Uterus (tissue), 2 donors: Measurements from ENCODE around the gene LRRC72.

Experiments
- POLR2A ChIP-seq, 2 donors: fragments of 450-650 bp; IDR thresholded peaks; one replicate each; pipeline ENCODE4 v1.6.1; 2016; ENCODE audit warnings: antibody characterized with exemption in 2 of 2, mild to moderate bottlenecking in 1 of 2, moderate library complexity in 1 of 2
- TF ChIP-seq, protein P1 (sequence below), 4 experiments: fragments of 200-600 bp in 2 of 4; fragments of 450-650 bp in 2 of 4; sonication (generic) in 2 of 4; IDR thresholded peaks; one replicate each; pipeline ENCODE4 v1.5.1; 2016 to 2019; ENCODE audit warnings: antibody characterized with exemption in 4 of 4, mild to moderate bottlenecking in 2 of 4, moderate library complexity in 1 of 4

DNA sequence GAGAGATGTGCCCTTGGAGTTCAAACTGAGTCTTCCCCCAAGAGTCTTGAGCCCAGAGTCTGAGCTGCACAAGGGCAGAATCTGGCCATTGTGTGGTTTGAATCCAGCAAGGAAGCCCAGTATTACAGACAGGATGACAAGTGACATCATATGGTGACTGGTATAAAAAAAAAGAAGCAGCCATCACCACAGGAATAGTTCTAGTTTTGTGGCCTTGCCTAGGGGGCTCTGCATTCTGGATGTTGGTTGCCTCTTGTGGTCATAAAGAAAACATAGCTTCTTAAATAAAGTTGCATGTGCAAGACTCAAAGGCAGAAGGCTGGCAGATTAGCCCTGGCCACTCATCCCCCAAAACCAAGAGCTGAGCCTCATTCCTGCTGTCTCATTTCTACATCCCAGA, 16.8 kb upstream of the LRRC72 start:
- TF ChIP-seq, protein P1, sequence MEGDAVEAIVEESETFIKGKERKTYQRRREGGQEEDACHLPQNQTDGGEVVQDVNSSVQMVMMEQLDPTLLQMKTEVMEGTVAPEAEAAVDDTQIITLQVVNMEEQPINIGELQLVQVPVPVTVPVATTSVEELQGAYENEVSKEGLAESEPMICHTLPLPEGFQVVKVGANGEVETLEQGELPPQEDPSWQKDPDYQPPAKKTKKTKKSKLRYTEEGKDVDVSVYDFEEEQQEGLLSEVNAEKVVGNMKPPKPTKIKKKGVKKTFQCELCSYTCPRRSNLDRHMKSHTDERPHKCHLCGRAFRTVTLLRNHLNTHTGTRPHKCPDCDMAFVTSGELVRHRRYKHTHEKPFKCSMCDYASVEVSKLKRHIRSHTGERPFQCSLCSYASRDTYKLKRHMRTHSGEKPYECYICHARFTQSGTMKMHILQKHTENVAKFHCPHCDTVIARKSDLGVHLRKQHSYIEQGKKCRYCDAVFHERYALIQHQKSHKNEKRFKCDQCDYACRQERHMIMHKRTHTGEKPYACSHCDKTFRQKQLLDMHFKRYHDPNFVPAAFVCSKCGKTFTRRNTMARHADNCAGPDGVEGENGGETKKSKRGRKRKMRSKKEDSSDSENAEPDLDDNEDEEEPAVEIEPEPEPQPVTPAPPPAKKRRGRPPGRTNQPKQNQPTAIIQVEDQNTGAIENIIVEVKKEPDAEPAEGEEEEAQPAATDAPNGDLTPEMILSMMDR (IDR thresholded peaks at IDR 0.05): no peak
- no peak for TF ChIP-seq POLR2A (IDR thresholded peaks at IDR 0.05)
